Measurements from ENCODE around the gene FOXA1. TPM values are rescaled to one million over a fixed set of nuclear protein-coding genes. Genes with fewer than 3 reads are reported as not detected.

FOXA1 gene
- total and polyA plus RNA-seq, 2 of the 4 experiments (the other 2 are of a cell fraction): 0.18 to 0.31 TPM

GRCh38 chr14:37618498-37619028 is 23.5 kb upstream of the FOXA1 start:
- Histone ChIP-seq H3K14ac (replicated peaks; ENCODE audit: low read depth, low read length) (no peak overlapping the region), H3K27me3 (ENCODE audit: control insufficient read depth, insufficient read depth, low read length) (no peaks in the 10 kb centered on the region; the same call in none of the 2 replicates), H3K4me2 (ENCODE audit: low read depth, low read length) (no peak overlapping the region), H3K79me1 (ENCODE audit: low read depth in 1 of 2, low read length in 2 of 2) (no peaks in the 10 kb centered on the region), H2BK5ac (ENCODE audit: low read depth, low read length, poor library complexity, severe bottlenecking) (no peak overlapping the region), H2AFZ (replicated peaks; ENCODE audit: low read length, poor library complexity) (no peak overlapping the region), H2BK20ac (ENCODE audit: low read depth, low read length) (no peak overlapping the region), H3K18ac (ENCODE audit: low read depth, low read length) (no peak overlapping the region), H3K4me3 (ENCODE audit: insufficient read depth, low read depth, low read length) (no peak overlapping the region), H4K8ac (ENCODE audit: low read depth in 2 of 2, low read length in 2 of 2) (no peak overlapping the region), H2AK9ac (replicated peaks; ENCODE audit: low read depth, low read length, poor library complexity) (no peak overlapping the region), H4K5ac (ENCODE audit: low read depth, low read length) (no peak overlapping the region), H2BK15ac (ENCODE audit: low read depth, low read length) (no peak overlapping the region), H3K4ac (ENCODE audit: low read depth, low read length) (no peak overlapping the region), H3K9me1 (ENCODE audit: insufficient read depth, low read length) (no peaks in the 10 kb centered on the region), H3K36me3 (ENCODE audit: control insufficient read depth, insufficient read depth, low read length) (no peaks in the 10 kb centered on the region), H3K4me1 (ENCODE audit: control insufficient read depth, insufficient read depth, low read length) (peaks cover 2% of the 10 kb centered on the region; the same call in 1 of the 2 replicates), H3K27ac (ENCODE audit: insufficient read depth, low read length) (no peak overlapping the region), H3K56ac (ENCODE audit: extremely low read depth, insufficient read depth, low read length) (no peak overlapping the region), H3K23ac (ENCODE audit: low read depth, low read length) (no peak overlapping the region), H2AK5ac (ENCODE audit: low read depth, low read length) (no peak overlapping the region), H4K20me1 (ENCODE audit: insufficient read depth, low read length) (no peaks in the 10 kb centered on the region), H4K91ac (ENCODE audit: insufficient read depth, low read depth, low read length) (no peak overlapping the region), H3K9me3 (ENCODE audit: control insufficient read depth, insufficient read depth, low read length) (peaks cover 17% of the 10 kb centered on the region), H2BK120ac (ENCODE audit: low read depth, low read length) (no peak overlapping the region), H3K9ac (ENCODE audit: low read depth, low read length) (no peak overlapping the region)
- CTCF ChIA-PET: interaction anchor here (0.5 kb wide), 1 partner anchor 431 kb away, joined by 4 read pairs; no protein-coding TSS in a partner anchor
- TF ChIP-seq NFE2L2 (IDR thresholded peaks at IDR 0.05; ENCODE audit: low read depth, low read length) (no peak), CHD1 (IDR thresholded peaks at IDR 0.05; ENCODE audit: low read depth, low read length) (no peak), MAFK (IDR thresholded peaks at IDR 0.05; ENCODE audit: low read depth, low read length) (no peak), RFX5 (IDR thresholded peaks at IDR 0.05; ENCODE audit: low read depth, low read length) (no peak), SMC3 (IDR thresholded peaks at IDR 0.05; ENCODE audit: low read depth, low read length) (no peak), FOS (IDR thresholded peaks at IDR 0.05; ENCODE audit: low read depth, low read length) (no peak), CTCF (conservative IDR thresholded peaks at IDR 0.05; ENCODE audit: low read depth, low read length) (no peak), CEBPB (IDR thresholded peaks at IDR 0.05; ENCODE audit: low read depth, low read length) (no peak), RCOR1 (IDR thresholded peaks at IDR 0.05; ENCODE audit: insufficient replicate concordance, low read length) (no peak), MXI1 (IDR thresholded peaks at IDR 0.05; ENCODE audit: borderline replicate concordance, low read depth, low read length) (no peak)
- intact Hi-C loops (cut with micrococcal nuclease): no loop called here
- WGBS, 2 experiments (ENCODE audit: extremely low coverage in 2 of 2, insufficient read length in 1 of 2): no CpG with 5 or more reads among the region's 1 CpG
- dilution Hi-C loops (cut with HindIII; ENCODE audit: low sequenced_read_pairs, unreplicated experiment): no loop called here
- ATAC-seq (ENCODE audit: low read depth) (no peak), DNase-seq (no peak)
- BruUV-seq (replicated peaks): no TSS peak
- in situ Hi-C loops (cut with MboI; ENCODE audit: low sequenced_read_pairs): no loop called here
- POLR2A ChIA-PET (ENCODE audit: unreplicated experiment): no interaction called here
